ENCODE data around the gene E2F4.

DNA sequence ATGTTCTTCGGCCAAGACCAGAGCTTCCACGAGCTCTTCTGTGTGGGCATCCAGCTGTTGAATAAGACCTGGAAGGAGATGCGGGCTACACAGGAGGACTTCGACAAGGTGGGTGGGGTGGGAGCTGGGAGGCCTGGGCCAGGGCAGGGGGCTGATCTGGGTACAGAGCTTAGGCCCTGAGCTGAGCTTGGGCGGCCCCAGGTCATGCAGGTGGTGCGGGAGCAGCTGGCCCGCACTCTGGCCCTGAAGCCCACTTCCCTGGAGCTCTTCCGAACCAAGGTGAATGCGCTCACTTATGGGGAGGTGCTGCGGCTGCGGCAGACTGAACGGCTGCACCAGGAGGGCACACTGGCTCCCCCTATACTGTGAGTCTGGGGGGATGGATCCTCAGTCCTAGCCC lies 10.5 kb downstream of the E2F4 start:
- TF ChIP-seq CTCF (IDR thresholded peaks at IDR 0.05) (no peak), ZFX (IDR thresholded peaks at IDR 0.05; ENCODE audit: borderline replicate concordance) (no peak)
